Glomerular visceral epithelial cell (primary cell): ENCODE measurements around the gene RPL29.

Experiments
- DNase-seq: peaks from one replicate; pipeline ENCODE4 v3.0.0-alpha.2; 2016; ENCODE audit errors: extremely low spot score

RPL29 gene

GRCh38 chr3:52025453-52025852, 29.8 kb upstream of the RPL29 start:
- DNase-seq, result no peak

GRCh38 chr3:52024765-52025452, 29.2 kb upstream of the RPL29 start:
- DNase-seq, result no peak

- no peak for DNase-seq
Measured at GRCh38 chr3:52023860-52024764, 28.4 kb upstream of the RPL29 start.

GRCh38 chr3:52023101-52023770, 27.5 kb upstream of the RPL29 start:
- DNase-seq, result no peak

GRCh38 chr3:52022323-52023100, 26.8 kb upstream of the RPL29 start:
- no peak for DNase-seq

- DNase-seq, result no peak
Measured at GRCh38 chr3:52021489-52022268, 26.0 kb upstream of the RPL29 start.

- no peak for DNase-seq
Measured at GRCh38 chr3:52020796-52021195, 25.1 kb upstream of the RPL29 start.

- no peak for DNase-seq
Measured at GRCh38 chr3:52019352-52020080, 23.8 kb upstream of the RPL29 start.

GRCh38 chr3:52018319-52019000, 22.8 kb upstream of the RPL29 start:
- DNase-seq, result no peak

GRCh38 chr3:52017586-52017985, 21.9 kb upstream of the RPL29 start:
- no peak for DNase-seq

GRCh38 chr3:52015438-52016228, 19.9 kb upstream of the RPL29 start:
- no peak for DNase-seq

- DNase-seq, result no peak
Measured at GRCh38 chr3:52014613-52015012, 18.9 kb upstream of the RPL29 start.

GRCh38 chr3:52013802-52014598, 18.3 kb upstream of the RPL29 start:
- DNase-seq, result no peak

- no peak for DNase-seq
Measured at GRCh38 chr3:52012699-52013098, 17.0 kb upstream of the RPL29 start.

GRCh38 chr3:52010431-52010830, 14.7 kb upstream of the RPL29 start:
- no peak for DNase-seq

GRCh38 chr3:52007291-52007690, 11.6 kb upstream of the RPL29 start:
- no peak for DNase-seq

GRCh38 chr3:52006820-52007133, 11.1 kb upstream of the RPL29 start:
- DNase-seq, result no peak
